Stimulated activated CD4-positive, alpha-beta T cell treated with anti-CD3 and anti-CD28 coated beads, Interleukin-12 subunit alpha, Interleukin-12 subunit beta, amount 100 ng/mL, for 4 hours (primary cell): ENCODE data around the gene GPBP1L1.
"Not testable (repeated sequence)": the region's sequence is repeated elsewhere in the genome, so short reads cannot be mapped to it uniquely, and the experiment has no call there.

Experiments used
- DNase-seq: peaks from one replicate; pipeline ENCODE4 v3.0.0-alpha.2; 2020

The GPBP1L1 gene

DNA sequence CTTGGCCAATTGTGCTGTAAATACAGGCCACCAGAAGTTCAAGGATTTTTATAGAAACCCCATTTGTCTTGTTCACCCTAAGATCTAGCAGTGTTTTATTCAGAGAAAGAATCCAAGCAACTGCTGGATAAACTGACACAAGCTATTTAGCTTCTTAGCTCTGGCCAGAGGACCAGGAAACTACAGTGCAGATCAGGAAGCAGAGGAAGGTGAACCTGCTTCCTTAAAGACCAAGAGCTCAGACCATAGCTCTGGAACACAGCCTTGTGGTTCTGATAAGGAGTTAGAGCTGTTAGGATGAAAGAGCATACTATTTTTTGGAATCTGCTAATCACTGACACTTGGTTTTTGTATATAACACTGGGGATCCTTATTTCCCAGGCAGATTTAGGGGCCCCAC, 57.3 kb downstream of the GPBP1L1 start:
- DNase-seq, result no peak

DNA sequence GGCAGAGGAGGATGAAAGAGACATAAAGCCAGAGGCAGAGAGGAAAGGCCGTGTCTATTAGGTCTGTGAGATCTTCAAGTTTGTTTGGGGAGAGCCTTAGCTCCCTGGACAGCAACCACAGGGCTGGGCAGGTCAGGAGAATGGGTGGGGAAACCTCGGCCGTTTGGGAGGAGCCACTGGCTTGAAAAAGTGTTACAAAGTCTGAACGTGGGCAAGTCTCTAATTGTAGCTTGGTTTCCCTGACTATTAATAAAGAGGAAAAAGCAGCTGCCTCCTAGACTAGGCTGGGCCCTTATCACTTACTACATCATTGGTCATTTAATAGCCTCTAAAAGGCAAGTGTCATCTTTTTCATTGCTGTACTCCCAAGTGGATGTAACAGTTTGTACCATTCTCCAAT, 62.4 kb downstream of the GPBP1L1 start, which contains the start of gene CCDC17:
Gene CCDC17, minus strand, starts transcription at position 83 of the 400 bp plus-strand sequence. CDS start 145 bp downstream, outside the sequence.
- no peak for DNase-seq

DNA sequence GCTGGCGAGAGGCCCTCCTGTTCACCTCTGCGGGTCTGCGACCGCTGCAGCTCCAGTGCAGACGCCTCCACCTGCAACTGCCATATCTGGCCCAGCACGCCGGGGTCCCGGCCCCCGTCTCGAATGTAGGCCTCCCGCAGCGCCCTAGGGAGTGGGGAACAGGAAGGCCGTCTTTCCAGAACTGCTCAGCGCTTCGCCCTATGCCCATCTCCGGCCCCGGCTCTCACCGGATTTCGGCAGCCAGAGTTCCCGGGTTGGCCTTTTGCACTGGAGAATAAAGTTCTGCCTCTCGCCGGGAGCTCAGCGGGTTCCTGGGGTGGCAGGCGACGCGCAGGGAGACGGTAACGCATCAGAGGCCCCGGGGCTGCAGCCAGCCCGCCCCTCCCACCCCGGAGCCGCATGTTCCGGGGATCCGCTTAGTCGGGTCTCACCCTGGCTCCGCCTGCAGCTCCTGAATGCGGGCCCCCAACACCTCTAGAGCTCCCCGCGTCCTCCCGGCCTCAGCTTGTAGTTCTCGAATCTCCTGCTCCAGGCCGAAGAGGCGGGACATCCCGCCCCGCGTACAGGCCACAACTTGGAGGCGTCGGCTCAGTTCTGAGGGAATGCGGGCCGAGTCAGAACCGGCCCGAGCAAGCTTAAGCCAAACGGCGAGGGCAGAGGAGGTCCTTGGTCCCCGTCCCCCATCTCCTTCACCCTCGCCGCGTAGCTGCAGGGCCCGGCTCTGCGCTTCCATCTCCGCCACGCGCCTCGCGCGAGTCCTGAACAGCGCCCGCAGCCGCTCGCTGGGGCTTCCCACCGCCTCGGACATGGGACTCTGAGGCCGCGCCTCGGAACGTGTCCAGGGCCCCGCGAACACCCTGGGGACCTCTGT, 63.6 kb downstream of the GPBP1L1 start:
- DNase-seq, result no peak

DNA sequence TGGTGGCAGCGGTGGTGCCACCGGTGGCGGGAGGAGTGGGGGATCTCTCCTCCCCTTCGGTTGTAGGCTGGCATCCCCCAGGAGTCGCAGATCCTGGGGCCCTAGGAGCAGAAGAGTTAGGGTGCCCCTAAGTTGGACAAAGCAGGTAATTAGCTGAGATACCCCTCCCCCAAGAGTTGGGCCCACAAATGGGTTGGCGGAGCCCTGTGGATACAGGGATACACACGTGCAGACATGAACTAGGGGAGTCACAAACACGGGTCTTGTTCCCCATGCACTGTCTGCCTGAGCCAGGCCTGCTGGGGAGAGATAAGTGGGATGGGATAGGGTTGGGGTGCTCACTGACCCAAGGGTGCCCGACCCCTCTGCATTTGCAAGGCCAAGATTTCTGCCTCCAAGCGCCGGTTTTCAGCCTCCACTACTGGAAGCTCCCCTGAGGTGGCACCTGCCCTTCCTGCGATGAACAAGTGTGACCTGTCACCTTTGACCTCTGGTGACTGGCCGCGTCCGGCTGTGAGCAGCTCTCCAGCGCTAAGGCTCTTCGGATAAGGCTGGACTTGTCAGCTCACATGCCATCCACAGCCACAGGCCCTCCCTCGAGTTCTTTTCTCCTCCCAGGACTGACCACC, 64.3 kb downstream of the GPBP1L1 start:
- no peak for DNase-seq

DNA sequence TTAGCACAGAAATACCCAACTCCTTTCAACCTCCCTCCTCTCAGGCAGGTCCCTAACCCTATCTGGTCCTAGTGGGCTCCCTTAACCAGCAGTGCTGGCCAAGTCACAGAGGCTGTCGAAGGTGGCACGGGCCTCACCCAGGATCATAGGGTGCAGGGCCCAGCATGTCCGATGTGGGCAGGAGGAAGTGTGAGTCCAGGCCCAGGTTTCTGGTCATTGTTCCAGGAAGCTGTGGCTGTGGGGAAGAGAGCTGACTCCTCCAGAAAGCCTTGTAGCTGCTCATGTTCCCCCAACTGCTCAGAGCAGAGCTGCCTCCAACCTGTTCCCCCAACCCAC, 64.9 kb downstream of the GPBP1L1 start:
- no peak for DNase-seq

DNA sequence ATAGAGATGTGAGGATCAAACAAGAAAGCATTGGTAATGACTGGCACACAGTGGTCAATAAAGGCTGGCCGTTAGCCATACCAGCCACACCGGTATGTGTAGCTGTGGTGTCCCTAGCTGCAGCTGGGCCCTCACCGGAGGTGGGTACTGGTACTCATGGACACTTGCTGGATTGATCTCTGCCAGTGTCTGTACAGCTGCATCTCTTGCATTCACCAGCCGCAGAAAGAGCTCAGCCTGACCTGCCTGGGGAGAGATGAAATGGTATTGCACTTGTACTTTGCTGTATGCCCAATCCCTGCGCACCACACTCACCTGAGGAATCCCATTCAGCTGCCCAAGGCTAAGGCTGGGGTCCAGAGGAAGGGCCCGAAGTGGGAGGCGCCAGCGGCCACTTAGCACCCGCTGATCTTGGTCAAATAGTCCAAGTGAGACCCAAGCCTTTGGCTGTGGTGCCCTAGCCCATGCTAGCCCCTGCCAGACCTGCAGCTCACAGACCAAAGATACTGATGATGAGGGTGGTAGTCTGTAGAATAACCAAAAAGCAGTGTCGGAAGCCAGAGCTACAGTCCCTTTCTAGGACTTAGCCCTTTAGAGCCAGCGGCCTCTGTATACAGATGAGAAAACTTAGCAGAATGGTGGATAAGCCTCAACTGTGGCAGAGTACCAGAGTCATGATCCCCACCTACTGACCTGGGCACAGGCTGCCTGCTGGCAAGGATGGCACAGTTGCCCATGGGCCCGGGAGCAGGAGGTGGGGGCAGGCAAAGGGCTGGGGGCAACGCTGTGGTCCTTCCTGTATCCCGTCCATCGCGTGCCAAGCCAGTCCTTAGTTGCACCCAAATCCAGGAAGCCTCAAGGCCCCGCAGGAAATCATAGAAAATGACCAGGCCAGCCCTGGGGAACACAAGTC, 65.5 kb downstream of the GPBP1L1 start:
- DNase-seq, result no peak

DNA sequence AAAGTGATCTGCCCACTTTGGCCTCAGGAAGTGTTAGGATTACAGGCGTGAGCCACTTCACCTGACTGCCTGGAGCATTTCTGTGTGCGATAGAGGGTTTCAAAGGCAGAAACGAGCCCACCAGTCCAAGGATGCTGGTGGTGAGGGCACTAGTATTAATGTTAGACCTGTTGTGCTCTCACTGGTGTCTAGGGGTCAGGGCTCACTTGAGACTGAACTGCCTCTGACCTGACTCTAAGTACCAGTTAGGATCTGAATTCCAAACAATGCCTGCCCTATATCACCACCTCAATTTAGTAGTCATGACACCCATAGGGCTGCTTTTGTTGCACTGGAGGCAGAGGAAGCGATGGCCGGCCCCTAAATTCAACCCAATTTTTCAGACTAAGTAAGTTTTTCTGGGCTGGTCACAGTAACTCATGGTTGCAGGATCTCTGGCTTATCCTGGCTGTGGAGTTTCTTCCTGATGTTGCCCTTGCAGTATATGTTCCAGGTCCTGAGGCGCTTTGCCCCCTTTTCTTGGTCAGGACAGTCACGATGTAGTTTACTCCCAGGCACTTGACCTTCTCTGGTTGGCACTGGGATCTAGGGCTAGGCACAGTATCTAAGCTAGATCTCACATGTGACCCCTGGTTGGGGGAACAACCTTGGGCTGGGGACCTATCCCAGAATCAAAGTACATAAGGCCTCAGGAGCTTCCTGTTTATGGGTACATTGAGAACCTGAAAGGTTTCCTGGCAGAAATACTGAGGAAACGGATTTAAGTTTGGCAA, 67.0 kb downstream of the GPBP1L1 start:
- no peak for DNase-seq

DNA sequence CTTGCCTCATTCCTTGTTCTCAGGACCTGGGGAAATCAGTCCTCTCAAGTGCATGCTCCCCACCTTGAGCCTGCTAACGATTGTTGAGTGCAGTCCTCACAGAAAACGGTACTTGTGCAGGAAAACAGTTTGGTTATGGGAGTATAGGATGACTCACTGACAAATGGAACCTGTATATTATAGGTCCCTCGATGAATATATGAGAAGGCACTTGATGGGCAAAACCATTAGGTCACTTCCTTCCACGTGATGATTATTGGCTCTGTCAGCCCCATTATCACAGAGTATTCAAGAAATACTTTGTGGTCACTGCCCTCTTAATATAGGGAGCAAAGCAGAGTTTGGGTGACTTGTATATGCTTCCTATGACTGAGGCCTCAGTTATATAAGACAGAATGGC, 68.7 kb downstream of the GPBP1L1 start:
- DNase-seq, result no peak

DNA sequence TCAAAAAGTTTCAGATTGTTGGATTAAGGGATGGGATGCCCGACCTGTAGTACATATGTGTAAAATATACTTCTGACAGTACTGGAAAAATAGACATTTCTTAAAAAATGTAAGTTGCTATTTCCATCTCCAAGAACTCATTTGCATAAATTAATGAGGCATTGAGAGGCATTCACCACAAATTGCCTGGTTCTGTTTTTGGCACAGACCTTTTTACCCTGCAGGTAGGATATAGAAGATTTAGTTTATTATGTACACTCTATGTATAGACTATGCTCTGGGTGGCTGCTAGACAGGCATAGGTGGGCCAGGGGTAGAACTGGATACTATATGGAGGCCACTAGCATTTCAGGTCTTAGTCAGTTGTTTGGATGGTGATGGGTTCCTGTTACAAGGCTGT, 70.4 kb downstream of the GPBP1L1 start:
- no peak for DNase-seq

DNA sequence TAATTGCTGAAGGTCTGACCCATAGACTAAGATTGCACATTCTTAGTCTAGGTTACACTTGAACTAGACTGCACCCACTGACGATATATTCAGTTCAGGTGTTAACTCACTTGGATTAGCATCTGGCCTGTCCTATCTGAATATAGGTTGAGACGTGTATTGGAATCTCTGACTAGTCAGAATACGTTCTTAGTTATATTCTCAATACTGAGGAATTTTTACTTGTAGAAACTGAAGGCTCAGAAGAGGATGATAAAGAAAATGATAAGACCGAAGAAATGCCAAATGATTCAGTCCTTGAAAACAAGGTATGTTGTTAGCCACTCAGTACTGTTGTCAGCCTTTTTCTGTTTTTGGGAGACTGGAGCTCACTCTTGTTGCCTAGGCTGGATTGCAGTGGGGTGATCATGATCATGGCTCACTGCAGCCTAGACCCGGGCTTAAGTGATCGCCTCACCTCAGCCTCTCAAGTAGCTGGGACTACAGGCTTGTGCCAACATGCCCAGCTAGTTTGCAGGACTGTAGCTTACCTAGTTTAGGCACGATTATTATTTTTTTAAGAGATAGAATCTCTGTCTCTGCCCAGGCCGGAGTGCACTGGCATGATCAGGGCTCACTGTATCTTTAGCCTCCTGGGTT, 73.3 kb downstream of the GPBP1L1 start:
- DNase-seq, result no peak

DNA sequence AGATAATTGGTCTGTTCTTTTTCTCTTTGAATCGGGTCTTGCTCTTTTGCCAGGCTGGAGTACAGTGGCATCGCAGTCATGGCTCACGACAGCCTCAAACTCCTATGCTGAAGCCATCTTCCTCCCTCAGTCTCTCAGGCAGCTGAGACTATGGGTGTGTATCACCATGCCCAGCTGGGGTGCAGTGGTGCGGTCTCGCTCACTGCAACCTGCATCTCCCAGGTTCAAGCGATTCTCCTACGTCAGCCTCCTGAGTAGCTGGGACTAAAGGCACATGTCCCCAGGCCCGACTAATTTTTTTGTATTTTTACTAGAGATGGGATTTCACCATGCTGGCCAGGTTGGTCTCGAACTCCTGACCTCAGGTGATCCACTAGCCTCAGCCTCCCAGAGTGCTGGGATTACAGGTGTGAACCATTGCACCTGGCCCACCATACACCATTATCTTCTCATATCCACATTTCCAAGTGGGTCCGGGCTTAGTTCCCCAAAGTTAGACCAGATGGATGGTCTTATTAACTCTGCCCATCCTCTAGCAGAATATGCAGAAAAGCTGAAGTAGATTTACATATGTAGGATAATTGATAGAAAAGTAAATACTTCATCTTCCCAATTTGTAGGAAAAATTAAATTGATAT, 75.6 kb downstream of the GPBP1L1 start:
- no peak for DNase-seq

DNA sequence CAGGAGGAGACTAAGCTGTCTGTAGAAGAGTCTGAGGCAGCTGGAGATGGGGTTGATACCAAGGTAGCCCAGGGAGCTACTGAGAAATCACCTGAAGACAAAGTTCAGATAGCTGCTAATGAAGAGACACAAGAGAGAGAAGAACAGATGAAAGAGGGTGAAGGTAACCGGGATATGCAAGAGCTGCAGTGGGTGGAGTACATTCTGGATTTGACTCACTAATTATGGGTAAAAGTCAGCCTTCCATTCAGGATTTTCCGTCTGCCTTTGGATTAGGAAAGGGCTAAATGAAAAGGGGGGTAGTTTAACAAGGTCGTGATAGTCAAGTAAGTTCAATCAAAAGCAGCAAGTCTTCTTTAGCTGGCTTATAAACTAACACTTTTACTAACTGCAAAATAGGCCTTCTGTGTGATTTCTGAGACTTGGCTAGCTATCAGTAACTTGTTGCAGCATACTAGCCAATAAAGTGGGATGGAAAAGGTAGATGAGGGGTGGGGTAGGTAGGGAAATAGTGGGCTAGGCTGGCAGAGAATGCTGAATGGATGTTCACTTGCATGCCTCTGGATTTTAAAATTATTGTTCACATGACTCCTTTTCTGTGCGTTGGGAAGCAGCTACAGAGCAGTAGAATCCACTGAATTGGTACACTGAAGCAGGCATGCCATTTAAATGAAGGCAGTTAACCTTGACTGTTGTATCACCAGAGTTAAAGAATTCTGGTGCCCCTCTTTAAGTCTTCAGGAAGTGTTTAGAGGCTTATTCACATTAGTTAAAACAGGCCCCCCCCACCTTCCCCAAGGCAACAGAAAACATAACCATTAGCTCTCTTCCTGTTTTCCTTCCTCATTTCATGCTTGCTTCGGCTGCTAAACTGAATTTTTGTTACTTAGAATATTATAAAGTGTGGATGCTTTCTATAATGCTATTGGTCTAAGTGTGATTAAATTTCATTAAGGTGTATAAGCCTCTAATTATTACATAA, 77.9 kb downstream of the GPBP1L1 start:
- no peak for DNase-seq

DNA sequence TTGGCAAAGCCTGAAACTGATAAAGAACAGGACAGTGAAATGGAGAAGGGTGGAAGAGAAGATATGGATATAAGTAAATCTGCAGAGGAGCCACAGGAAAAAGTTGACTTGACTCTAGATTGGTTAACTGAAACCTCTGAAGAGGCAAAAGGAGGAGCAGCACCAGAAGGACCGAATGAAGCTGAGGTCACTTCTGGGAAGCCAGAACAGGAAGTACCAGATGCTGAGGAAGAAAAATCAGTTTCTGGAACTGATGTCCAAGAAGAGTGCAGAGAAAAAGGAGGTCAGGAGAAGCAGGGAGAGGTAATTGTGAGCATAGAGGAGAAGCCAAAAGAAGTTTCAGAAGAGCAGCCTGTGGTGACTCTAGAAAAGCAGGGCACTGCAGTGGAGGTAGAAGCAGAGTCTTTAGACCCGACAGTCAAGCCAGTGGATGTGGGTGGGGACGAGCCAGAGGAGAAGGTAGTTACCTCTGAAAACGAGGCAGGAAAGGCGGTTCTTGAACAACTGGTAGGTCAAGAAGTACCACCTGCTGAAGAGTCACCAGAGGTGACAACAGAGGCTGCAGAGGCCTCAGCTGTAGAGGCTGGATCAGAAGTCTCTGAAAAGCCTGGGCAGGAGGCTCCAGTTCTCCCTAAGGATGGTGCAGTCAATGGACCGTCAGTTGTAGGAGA, 78.8 kb downstream of the GPBP1L1 start:
- no peak for DNase-seq

DNA sequence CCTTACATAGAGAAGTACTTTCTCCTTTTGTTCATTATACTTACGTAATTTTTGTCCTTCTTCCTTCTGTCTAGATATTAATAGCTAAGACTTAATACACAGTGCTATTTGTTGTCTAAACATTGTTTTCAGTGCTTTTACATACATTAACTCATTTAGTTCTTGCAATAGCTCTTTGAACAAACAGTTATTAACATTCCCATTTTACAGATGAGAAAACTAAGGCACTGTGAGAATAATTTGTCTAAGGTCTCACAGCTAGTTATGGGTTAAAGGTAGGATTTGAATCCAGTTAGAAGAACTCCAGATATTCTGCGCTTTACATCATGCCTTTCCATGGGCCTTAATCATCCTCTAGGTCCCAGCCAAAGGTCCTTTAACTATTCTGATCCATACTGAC, 82.1 kb downstream of the GPBP1L1 start:
- no peak for DNase-seq

DNA sequence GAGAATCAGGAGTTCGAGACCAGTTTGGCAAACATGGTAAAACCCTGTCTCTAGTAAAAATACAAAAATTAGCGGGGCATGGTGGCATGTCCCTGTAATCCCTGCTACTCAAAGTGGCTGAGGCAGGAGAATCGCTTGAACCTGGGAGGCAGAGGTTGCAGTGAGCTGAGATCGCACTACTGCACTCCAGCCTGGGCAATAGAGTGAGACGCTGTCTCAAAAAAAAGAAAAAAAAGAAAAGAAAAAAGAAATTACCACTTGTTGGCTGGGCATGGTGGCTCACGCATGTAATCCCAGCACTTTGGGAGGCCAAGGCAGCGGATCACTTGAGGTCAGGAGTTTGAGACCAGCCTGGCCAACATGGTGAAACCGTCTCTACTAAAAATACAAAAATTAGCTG, 89.6 kb downstream of the GPBP1L1 start:
- not testable (repeated sequence) for DNase-seq

DNA sequence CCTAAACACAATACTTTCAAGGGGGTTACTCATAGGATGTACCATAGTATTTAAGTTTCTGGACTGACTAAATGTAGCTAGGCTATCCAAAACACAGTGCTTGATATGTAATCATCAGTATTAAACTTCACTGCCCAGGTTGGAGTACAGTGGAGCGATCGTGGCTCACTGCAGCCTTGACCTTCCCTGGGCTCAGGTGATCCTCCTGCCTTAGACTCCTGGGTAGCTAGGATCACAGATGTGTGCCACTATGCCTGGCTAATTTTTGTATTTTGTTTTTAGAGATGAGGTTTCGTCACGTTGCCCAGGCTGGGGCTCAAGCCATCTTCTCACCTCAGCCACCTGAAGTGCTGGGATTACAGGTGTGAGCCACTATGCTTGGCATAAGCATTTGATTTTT, 91.9 kb downstream of the GPBP1L1 start:
- DNase-seq, result no peak

DNA sequence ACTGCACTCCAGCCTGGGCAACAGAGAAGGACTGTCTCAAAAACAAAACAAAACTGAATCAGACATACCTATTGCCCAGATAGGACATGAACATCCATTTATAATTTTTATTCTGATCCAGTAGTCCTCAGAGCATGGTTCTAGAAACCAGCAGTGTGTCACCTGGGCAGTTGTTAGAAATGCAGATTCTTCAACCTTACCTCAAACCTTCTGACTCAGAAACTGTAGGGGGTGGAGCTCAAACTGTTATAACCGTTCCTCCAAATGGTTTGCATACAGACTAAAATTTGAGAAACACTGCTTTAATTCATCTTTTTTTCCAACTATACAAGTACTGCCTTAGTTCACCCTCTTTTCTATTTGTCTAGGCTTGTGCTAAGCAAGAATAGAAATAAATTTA, 96.5 kb downstream of the GPBP1L1 start:
- DNase-seq, result no peak

DNA sequence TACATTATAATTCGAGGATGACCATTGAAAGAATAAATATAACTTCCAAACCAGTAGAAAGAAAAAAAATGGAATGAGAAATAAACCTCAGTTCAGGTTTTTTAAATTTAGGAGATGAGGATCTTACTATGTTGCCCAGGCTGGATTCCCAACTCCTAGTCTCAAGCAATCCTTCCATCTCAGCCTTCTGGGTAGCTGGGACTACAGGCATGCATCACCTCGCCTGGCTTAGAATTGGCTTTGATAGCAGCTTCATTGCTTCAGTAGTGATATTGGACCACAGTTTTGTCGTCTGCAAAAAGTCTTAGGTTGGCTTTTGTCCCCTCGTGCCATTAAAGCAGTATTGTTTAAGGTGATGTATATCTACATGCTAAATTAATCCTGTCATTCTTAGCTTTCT, 99.6 kb downstream of the GPBP1L1 start:
- no peak for DNase-seq

DNA sequence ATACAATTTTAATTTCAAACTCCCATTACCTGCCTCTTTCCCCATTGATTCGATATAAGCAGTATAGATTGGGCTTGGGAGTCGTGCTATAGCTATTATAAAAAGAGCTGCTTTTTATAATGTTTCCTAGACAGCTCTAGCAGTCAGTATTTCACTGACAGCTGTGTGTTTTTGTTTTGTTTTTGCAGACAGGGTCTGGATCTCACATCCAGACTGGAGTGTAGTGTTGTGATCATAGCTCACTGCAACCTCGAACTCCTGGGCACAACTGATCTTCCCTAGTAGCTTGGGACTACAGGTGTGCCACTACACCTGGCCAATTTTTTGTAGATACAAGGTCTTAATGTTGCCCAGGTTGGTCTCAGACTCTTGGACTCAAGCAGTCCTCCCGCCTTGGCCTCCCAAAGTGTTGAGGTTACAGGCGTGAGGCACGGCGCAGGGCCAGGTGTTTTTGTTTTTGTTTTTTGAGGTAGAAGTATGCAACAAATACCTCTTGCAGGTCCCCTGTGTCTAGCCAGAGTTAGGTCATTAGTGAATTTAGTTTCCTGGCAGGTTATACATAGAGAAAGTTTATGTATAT, 100.7 kb downstream of the GPBP1L1 start:
- DNase-seq, result no peak

DNA sequence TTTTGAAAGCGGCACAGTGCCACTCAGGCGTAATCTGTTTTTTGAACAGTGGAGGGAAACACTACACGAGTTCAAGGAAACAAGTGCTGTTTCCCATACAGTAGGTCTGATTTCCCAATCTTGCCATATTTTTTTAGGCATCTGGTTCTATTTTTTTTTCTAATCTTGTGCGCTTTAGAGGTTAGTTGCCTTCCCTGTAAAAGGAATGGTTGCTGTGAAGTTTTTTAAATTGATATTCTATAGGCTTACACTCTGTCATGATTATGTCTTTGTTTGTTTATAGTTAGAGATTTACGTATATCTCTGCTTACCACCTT, 101.3 kb downstream of the GPBP1L1 start:
- DNase-seq, result no peak
